Cardiac fibroblast (primary cell): ENCODE data around the gene RBMS3.

ENCODE experiments used
- DNase-seq, 2 donors: peaks; one replicate each; pipeline versions ENCODE4 v3.0.0 to v3.0.0-alpha.2; 2010; ENCODE audit warnings: low read depth in 2 of 2
- H3K4me3 ChIP-seq, 2 donors: replicated peaks in 1 of 2; 1 replicate in 1 of 2; 2 replicates in 1 of 2; pipeline ENCODE4 v1.5.1; 2011; ENCODE audit warnings: low read depth in 2 of 2, low read length in 2 of 2, mild to moderate bottlenecking in 2 of 2, moderate library complexity in 1 of 2
- CTCF ChIP-seq: IDR thresholded peaks from one replicate; pipeline ENCODE4 v1.5.1; 2011; ENCODE audit warnings: low read depth, mild to moderate bottlenecking, low read length, inconsistent platforms

RBMS3 gene

GRCh38 chr3:29488922-29489321, 208.1 kb downstream of the RBMS3 start:
- DNase-seq = peak in 1 of 2 donors; percentile 39
- TF ChIP-seq CTCF = no peak
- H3K4me3 ChIP-seq = no peak overlapping the region

- TF ChIP-seq CTCF = no peak
- H3K4me3 ChIP-seq = no peak overlapping the region
- no peak for DNase-seq
These were observed 212.2 kb downstream of the RBMS3 start for GRCh38 chr3:29493109-29493508.

GRCh38 chr3:29494305-29495036, 213.6 kb downstream of the RBMS3 start:
- peak; percentile 16 to 54 for DNase-seq
- H3K4me3 ChIP-seq = no peak overlapping the region
- no peak for TF ChIP-seq CTCF

- no peak for DNase-seq
- no peak for TF ChIP-seq CTCF
- H3K4me3 ChIP-seq = no peak overlapping the region
These were observed 216.4 kb downstream of the RBMS3 start for GRCh38 chr3:29497282-29497681.

GRCh38 chr3:29502771-29503170, 221.9 kb downstream of the RBMS3 start:
- no peak for DNase-seq
- H3K4me3 ChIP-seq = no peak overlapping the region
- TF ChIP-seq CTCF = no peak

- H3K4me3 ChIP-seq = no peak overlapping the region
- no peak for TF ChIP-seq CTCF
- DNase-seq = no peak
These were observed 222.4 kb downstream of the RBMS3 start for GRCh38 chr3:29503314-29503713.

- peak; percentile 13 to 73 for DNase-seq
- no peak for TF ChIP-seq CTCF
- no peak overlapping the region for H3K4me3 ChIP-seq
These were observed 223.1 kb downstream of the RBMS3 start for GRCh38 chr3:29503958-29504357.
